Putamen (tissue), 1 donor: ENCODE data around the gene CFAP97D2.
A peak's percentile ranks its signal among the peaks of the same experiment; 100 is the strongest.
"Not testable (repeated sequence)": the region's sequence is repeated elsewhere in the genome, so short reads cannot be mapped to it uniquely, and the experiment has no call there.

Experiments used
- DNase-seq: peaks from one replicate; pipeline ENCODE4 v3.0.0-alpha.2; 2016; ENCODE audit warnings: low spot score

CFAP97D2 gene

DNA sequence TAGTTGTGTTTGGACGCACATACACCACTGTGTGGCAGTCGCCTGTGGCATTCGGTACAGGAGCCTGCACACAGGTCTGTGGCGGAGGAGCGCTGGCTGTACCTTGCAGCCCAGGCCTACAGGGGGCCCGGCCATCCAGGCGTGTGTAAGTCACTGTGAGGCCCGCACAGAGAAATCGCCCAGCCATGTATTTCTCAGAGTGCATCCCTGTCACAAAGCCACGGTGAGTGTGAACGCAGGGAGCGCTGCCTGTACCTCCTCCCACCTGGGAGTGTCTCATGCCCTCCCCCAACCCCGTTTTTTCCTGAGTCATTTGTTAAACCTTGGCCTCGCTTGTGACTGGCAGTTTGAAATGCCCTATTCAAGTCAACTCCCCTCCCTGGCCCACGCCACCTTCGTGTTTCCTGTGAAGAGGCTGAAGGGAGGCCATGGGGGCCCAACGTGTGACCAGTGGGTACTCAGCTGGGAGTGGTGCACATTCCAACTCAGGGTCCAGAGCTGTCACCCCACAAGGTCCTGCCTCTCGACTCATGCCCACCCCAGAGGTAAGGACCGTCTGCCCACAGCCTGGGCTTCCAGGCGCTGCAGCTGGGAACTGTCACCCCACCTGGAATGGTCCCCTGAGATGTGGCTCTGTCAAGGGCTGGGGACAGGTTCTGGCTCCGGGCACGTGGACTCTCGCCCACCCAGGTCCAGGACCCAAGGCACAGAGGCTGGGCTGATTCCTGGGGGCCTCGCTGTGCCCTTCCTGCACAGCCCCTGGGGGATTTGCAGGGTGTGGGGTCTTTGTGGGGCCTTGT is 35.1 kb upstream of the CFAP97D2 start:
- DNase-seq = no peak

GRCh38 chr13:114144606-114145244 is 34.3 kb upstream of the CFAP97D2 start:
- DNase-seq = no peak

GRCh38 chr13:114145256-114145655 is 33.8 kb upstream of the CFAP97D2 start:
- DNase-seq = no peak

DNA sequence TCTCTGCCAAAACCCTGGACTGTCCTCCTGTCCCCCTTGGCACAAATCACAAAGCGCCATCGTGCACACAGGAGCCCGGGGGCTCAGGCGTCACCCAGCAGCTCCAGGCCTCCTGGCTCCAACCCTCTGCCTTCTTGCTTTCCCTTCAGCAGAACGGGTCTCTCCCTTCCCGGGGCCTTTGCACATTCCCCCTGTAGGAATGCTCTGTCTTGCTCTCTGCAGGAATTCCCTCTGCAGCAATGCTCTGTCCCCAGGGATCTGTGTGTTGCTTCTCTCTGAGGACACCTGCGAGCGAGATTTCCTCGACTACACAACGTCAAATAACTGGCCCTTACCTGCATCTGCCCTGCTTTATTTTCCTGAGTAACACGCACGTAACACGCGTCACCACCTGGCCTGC is 33.3 kb upstream of the CFAP97D2 start:
- DNase-seq = no peak

- no peak for DNase-seq
Measured at GRCh38 chr13:114146173-114146572, 32.9 kb upstream of the CFAP97D2 start.

DNA sequence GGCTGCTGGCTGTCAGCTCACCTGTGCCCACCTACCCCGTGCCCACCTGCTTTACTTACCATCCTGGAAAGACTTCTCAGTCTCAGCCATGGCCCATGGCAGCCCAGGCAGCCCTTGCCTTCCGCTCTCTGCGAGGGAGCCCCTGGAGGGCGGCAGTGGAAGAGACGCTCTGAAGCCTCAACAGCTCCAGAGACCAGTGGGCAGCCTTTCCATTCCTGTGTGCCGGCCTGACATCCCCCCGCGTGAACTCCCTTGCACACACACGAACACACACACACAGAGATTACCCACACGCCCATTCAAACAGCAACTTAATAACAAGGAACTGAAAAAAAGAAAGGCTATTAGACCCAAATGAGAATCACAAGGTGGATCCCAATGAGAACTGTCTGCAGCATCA is 32.4 kb upstream of the CFAP97D2 start:
- DNase-seq = no peak

DNA sequence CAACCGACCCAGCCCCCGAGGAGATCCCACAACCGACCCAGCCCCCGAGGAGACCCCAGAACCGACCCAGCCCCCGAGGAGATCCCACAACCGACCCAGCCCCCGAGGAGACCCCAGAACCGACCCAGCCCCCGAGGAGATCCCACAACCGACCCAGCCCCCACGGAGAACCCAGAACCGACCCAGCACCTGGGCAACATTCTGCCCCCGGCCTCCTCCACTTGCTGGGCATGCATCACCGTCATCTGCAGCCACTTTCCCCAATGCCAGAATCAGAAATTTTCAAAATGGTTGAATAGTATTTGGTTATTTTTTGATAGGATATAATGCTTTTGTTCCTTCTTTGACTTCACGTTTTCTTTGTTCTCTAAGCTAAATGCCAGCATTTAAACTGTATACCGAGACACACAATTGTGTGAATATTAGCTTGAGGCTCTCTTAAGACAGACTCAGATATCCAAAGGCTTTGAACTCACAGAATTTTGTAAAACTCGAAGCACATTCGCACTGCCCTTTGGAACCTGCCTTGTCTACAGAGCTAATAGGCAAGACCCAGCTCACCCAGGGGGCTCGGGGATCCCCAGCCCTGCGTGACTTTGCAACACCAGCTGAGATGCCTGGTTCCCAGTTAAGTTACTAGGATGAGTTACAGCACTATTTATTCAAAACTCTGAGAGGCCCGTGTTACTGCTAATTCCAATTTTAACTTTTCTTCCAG is 31.1 kb upstream of the CFAP97D2 start:
- no peak for DNase-seq

- no peak for DNase-seq
Measured at GRCh38 chr13:114148521-114148855, 30.6 kb upstream of the CFAP97D2 start.

DNA sequence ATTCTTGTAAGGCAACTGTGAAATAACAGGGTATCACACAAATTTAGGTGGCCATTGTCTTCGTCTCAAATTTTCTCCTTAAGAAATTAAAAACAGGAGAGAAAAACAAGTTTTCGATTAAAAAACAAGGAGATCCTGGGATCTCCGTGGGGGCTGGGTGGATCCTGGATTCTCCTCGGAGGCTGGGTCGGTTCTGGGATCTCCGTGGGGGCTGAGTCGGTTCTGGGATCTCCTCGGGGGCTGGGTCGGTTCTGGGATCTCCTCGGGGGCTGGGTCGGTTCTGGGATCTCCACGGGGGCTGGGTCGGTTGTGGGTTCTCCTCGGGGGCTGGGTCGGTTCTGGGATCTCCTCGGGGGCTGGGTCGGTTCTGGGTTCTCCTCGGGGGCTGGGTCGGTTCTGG is 30.2 kb upstream of the CFAP97D2 start:
- not testable (repeated sequence) for DNase-seq

GRCh38 chr13:114149774-114150740 is 29.0 kb upstream of the CFAP97D2 start:
- no peak for DNase-seq

GRCh38 chr13:114151031-114151430 is 28.0 kb upstream of the CFAP97D2 start:
- no peak for DNase-seq

GRCh38 chr13:114151565-114152284 is 27.3 kb upstream of the CFAP97D2 start:
- no peak for DNase-seq

DNA sequence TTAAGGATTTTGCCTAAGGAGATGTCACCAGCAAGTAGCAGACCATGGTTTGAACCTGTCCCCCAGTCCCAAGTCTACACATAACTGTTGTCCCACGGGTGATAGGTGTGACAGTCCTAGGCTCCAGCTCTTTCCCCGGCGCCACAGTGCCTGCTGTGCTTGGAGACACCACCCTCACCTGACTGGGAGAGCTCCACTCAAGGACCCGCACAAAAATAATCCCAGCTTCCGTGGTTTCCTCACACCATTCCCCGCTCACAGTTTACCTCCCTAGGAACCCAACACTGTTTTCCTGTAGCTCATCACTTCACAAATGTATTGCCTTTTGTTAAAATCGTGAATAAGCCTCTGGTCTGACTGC is 26.8 kb upstream of the CFAP97D2 start:
- no peak for DNase-seq

DNA sequence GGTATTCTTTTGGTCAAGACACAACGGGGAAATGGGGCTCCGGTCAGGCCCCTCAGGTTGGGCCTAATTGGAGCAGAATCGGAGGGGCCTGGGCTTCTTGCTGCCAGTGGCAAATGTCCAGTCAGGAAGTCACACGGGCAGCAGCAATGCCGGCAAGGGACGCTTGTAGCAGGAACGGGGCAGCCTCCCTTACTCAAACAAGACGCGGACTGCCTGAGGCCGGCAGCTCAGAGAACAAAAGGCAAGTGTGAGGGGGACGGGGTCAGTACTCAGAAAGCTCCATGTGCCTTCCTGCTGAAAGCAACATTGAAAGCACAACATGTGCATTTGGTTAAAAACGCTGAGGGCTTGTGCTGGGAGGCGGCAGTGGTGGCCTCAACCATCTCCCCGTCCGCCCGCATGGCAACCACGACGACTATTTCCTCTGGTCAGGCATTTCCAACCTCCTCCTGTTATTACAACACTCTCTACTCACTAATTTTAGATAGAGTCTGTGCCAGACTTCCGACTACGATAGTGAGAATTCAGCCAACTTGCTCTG is 26.2 kb upstream of the CFAP97D2 start:
- peak; percentile 21 for DNase-seq

DNA sequence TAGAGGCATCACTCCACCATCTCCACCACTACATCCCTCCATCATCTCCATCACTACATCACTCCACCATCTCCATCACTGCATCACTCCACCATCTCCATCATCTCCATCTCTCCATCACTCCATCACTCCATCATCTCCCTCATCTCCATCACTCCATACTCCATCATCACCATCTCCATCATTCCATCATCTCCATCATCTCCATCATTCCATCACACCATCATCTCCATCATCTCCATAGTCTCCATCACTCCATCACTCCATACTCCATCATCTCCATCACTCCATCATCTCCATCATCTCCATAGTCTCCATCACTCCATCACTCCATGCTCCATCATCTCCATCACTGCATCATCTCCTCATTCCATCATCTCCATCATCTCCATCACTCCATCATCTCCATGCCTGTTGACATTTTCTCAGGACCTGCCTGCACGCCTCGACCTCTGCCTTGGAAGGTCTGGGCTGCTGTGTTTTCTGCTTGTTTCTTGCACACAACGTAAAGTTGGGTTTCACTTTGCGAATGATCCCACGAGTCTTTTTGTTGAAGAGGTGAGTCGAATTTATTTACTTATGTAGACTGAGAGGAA is 25.5 kb upstream of the CFAP97D2 start:
- DNase-seq = no peak

GRCh38 chr13:114154476-114154875 is 24.6 kb upstream of the CFAP97D2 start:
- DNase-seq = no peak

- no peak for DNase-seq
Measured at GRCh38 chr13:114155320-114155719, 23.7 kb upstream of the CFAP97D2 start.

DNA sequence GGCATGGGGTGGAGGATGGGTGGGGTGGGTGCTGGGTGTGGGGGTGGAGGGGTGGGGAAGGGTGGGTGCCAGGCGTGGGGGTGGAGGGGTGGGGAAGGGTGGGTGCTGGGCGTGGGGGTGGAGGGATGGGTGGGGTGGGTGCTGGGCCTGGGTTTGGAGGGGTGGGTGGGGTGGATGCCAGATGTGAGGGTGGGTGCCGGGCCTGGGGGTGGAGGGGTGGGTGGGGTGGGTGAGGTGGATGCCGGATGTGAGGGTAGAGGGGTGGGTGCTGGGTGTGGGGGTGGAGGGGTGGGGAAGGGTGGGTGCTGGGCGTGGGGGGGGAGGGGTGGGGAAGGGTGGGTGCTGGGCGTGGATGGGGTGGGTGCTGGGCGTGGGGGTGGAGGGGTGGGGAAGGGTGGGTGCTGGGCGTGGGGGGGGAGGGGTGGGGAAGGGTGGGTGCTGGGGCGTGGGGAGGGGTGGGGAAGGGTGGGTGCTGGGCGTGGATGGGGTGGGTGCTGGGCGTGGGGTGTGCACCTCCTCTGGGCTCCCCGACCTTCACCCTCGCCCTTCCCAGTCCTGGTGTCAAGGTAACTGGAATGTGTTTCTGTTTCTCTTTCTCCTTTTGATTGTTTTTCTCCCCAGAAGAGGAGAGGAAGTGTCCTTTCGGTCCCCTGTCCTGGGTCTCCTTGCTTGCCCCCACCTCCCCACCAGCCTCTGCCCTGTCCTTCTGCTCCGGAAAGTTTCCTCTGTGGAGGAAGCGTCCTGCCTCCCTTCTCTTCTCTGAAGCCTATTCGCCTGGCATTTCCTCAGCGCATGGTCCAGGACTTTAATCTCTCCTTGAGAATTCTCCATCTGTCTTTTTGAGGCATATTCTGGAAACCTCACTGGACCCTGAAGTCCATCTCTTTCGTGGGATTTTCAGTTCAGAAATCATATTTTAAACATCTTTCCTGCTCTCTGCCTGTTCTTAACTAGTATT is 22.9 kb upstream of the CFAP97D2 start:
- no peak for DNase-seq

- DNase-seq = no peak
Measured at GRCh38 chr13:114157869-114158495, 21.1 kb upstream of the CFAP97D2 start.
